GM18519 (cell line): ENCODE results near the gene LDLRAD3.
"Not testable (repeated sequence)": the region's sequence is repeated elsewhere in the genome, so short reads cannot be mapped to it uniquely, and the experiment has no call there.

Experiments used
- ATAC-seq: cut with Tn5 transposase; IDR thresholded peaks from one replicate; pipeline ENCODE4 v1.9.1; 2021; ENCODE audit warnings: mild to moderate bottlenecking, moderate library complexity; ENCODE audit not compliant: unreplicated experiment, low FRiP score

The LDLRAD3 gene

DNA sequence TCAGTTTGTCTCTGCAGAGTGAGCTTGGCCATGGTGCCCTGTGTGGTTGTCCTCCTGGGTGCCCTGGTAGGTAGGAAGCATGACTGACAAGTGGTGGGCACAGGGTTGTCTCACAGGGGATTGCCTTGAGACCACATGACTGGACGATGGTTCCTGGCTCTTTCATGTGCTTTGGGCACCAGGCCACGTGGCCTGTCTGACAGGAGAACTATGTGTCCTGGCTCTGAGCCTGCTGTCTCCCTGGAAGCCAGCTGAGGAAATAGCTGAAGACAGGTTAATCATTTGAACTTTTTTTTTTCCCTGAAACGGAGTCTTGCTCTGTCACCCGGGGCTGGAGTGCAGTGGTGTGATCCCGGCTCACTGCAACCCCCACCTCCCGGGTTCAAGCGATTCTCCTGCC is 93.2 kb downstream of the LDLRAD3 start:
- no peak for ATAC-seq

GRCh38 chr11:36038541-36038940 is 94.7 kb downstream of the LDLRAD3 start:
- no peak for ATAC-seq

GRCh38 chr11:36039471-36039870 is 95.6 kb downstream of the LDLRAD3 start:
- no peak for ATAC-seq

DNA sequence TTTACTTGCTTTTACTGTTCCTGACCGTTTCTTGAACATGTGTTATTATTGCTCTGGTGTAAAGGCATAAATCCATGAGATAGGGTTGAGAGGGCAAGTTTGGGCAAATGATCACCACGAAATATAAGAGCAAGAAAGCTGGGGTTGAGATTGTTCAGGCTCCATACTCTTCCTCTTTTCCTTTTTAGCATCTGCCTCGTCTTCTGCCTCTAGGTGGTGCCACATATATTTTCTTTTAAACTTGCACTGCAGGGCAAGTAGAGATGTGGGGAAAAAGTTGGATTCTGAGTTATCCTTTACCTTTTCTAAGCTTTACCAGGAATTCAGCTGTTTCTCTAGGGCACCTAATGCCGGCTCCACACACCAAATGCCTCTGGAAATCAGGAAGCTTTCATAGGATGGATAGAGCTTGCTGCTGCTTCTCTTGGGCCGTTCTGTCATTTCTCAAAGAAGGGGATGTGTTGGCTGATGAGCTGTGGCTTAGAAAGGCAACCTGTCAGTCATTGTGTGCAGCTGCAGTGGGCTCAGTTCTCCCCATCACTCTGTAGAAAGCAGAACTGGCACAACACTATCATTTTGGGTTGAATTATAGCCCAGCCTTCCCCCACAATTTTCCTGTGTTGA is 98.2 kb downstream of the LDLRAD3 start:
- ATAC-seq = no peak

GRCh38 chr11:36044636-36045035 is 100.8 kb downstream of the LDLRAD3 start:
- ATAC-seq = no peak

GRCh38 chr11:36045945-36046344 is 102.1 kb downstream of the LDLRAD3 start:
- ATAC-seq = not testable (repeated sequence)

DNA sequence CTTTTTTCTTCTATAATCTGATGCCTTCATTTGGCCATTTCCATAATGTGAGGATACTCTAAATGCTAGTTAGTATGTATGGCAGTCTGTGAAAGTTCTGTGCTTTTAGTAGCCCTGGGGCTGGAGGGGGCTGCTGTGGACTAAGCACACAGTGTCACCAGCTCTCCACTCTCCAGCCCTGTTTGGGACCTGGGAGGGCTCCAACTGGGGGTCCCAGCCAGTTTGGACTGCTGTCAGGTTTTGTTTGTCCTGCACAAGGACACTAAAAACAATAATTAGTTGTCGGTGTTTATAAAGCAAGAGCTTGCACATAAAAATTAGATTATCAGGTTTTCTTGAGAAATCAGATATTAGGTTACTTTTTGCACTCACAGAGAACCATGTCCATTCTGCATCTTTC is 103.1 kb downstream of the LDLRAD3 start:
- no peak for ATAC-seq

DNA sequence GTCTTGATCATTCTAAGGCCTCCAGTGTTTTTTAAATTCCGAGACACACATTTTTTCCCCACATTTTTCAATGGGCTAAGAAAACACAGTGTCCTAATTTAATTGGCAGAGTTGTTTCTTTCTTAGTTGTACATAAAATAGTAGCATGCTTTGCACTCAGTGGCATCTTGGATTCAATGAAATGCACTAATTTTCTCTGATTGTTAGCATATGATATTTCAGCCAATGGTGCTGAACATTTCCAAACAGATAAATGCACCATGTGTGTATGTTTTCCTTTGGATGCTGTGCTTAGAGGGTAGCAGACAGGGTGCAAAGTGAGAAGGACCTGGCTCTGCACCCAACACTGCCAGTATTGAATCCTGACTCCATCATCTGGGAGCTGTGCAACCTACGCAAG is 103.5 kb downstream of the LDLRAD3 start:
- no peak for ATAC-seq

DNA sequence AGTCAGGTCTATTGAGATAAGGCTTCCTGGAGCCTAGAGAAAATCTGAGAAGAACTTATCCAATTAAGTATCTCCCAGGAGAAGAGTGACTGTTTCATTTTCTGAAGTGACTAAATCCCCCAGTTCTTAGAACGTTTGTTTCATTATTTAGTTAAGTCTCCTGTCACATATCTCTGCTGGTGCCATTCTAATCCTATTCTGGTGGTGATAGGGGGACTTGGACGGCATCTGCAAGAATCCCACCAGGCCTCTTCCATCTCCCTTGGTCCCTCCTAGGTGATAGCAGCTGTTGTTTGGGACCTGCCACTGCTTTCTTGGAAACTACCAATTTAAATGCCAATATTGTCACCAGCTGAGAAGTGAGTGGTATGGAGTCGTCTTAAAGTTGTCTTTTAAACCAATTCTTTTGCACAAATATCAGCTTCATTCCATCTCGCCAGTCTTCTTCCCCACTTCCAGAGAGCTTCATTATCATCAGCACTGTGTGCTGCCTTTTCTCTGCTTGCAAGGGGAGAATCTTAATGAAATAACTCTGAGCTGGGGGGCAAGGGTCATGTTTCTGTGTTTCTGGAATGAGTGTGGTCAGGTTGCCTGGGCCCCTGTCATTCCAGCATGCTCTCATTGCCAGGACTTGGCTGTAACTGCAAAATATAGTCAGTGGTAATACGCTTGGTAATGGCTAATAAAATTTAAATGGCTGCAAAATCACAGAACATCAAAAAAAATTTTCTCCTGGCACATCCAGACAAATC is 104.8 kb downstream of the LDLRAD3 start:
- ATAC-seq = no peak

GRCh38 chr11:36051235-36052144 is 107.6 kb downstream of the LDLRAD3 start:
- ATAC-seq = no peak

DNA sequence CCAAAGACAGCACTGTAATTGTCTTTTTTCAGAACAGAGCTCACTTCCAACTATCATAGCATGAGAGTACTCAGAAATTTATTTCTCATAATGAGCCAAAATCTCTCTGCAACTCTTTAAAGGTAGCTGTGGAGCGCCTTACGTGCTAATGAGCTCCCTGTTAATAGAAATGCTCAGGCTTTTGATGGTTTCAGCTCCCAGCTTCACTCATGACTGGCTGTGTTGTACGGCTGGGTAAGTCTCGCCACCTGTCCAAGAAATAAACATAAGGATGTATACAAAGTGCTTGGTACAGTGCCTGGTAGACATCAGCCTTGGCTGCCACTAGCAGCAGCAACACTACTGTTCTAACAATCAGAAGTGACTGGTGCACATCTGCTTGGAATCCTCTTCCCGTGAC is 109.4 kb downstream of the LDLRAD3 start:
- ATAC-seq = no peak

- no peak for ATAC-seq
Measured at GRCh38 chr11:36053862-36054261, 110.0 kb downstream of the LDLRAD3 start.

- no peak for ATAC-seq
Measured at GRCh38 chr11:36054628-36055027, 110.8 kb downstream of the LDLRAD3 start.

DNA sequence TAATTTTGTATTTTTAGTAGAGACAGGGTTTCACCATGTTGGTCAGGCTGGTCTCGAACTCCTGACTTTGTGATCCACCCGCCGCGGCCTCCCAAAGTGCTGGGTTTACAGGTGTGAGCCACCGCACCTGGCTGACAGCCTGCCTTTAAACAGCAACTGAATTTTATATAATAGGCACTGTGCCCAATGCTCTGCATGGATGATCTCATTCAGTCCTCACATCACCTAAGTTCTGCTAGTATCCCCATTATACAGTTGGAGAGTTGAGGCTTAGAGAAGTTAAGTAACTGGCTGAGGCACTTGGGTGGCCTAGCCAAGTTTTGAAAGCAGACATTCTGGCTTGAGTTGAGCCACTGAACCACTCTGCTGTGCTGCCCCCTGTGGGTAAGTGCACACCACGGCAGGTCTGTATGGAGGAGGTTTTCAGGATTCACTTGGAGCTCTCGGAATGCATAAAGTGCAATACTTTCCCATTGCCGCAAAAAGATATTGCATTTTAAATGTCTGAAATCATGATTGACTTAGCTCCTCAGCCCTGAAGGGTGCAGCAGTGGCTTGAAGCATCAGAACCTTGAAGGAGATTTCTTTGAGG is 112.4 kb downstream of the LDLRAD3 start:
- no peak for ATAC-seq

DNA sequence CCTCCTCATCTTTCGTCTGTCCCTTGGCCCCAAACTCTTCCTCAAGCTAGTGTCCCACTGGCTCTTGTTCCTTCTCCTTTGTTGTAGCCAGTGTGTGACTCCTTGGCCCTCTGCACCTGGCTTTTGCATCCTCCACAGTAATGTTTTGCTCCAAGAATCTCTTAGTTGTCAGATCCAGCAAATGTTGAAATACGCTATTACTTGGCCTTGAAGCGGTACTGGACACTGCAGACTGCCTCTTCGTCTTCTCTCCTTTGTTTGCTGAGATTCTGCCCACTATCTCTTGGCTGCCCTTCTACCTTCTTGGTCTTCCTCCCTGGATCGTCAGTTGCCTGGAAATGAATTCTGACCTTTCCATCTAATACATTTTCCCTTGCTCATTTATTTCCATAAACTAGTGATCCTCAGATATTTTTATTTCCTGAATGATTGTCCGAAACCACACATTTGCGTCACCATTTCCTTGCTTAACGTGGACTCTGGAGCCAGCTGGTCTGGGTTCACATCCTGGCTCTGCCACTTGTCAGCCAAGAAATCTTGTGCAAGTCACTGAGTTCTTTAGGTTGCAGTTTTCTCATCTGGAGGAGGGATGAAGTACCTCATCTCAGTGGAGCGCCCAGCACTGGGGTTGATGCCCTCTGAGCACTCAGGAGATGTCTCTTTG is 113.6 kb downstream of the LDLRAD3 start:
- no peak for ATAC-seq

GRCh38 chr11:36059660-36060059 is 115.8 kb downstream of the LDLRAD3 start:
- ATAC-seq = no peak

GRCh38 chr11:36060926-36061325 is 117.1 kb downstream of the LDLRAD3 start:
- no peak for ATAC-seq

DNA sequence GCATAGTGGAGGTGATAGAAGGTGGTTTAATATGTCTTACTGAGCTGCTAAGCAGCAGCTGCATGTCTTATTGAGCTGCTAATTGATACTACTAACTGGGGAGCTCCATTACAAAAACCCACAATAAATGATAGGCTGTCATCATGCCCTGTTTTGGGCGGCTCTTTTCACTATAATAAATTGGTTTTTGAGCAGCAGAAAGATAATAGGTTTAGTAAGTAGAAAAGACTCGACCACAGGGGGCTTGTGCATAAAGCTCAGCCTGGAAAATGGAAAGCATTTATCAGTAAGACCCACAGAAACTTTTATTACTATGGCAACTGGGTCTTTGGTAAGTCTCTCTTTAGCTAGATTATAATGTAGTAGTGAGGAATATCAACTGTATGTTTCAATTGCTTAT is 117.6 kb downstream of the LDLRAD3 start:
- no peak for ATAC-seq

GRCh38 chr11:36062796-36063365 is 119.0 kb downstream of the LDLRAD3 start:
- no peak for ATAC-seq

GRCh38 chr11:36065436-36065835 is 121.6 kb downstream of the LDLRAD3 start:
- no peak for ATAC-seq
